GM10847 (cell line): ENCODE results near the gene NAA38.
A peak's percentile ranks its signal among the peaks of the same experiment; 100 is the strongest.

Source experiments
- POLR2A ChIP-seq: IDR thresholded peaks from 2 replicates; pipeline ENCODE4 v1.6.1; 2011; ENCODE audit not compliant: insufficient read length; ENCODE audit errors: extremely low read depth

Gene NAA38

DNA sequence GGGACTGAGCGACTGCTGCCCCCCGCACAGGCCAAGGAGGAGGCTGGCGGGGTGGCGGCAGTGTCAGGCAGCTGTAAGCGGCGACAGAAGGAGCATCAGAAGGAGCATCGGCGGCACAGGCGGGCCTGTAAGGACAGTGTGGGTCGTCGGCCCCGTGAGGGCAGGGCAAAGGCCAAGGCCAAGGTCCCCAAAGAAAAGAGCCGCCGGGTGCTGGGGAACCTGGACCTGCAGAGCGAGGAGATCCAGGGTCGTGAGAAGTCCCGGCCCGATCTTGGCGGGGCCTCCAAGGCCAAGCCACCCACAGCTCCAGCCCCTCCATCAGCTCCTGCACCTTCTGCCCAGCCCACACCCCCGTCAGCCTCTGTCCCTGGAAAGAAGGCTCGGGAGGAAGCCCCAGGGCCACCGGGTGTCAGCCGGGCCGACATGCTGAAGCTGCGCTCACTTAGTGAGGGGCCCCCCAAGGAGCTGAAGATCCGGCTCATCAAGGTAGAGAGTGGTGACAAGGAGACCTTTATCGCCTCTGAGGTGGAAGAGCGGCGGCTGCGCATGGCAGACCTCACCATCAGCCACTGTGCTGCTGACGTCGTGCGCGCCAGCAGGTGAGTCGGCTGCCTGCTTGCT, 8.1 kb downstream of the NAA38 start:
- TF ChIP-seq POLR2A = no peak

- no peak for TF ChIP-seq POLR2A
These were observed 8.6 kb downstream of the NAA38 start for GRCh38 chr17:7848739-7849129.

GRCh38 chr17:7848131-7848579, 9.2 kb downstream of the NAA38 start:
- no peak for TF ChIP-seq POLR2A

GRCh38 chr17:7846765-7847661, 10.3 kb downstream of the NAA38 start:
- TF ChIP-seq POLR2A = no peak

- TF ChIP-seq POLR2A = no peak
These were observed 11.2 kb downstream of the NAA38 start for GRCh38 chr17:7846063-7846735.

DNA sequence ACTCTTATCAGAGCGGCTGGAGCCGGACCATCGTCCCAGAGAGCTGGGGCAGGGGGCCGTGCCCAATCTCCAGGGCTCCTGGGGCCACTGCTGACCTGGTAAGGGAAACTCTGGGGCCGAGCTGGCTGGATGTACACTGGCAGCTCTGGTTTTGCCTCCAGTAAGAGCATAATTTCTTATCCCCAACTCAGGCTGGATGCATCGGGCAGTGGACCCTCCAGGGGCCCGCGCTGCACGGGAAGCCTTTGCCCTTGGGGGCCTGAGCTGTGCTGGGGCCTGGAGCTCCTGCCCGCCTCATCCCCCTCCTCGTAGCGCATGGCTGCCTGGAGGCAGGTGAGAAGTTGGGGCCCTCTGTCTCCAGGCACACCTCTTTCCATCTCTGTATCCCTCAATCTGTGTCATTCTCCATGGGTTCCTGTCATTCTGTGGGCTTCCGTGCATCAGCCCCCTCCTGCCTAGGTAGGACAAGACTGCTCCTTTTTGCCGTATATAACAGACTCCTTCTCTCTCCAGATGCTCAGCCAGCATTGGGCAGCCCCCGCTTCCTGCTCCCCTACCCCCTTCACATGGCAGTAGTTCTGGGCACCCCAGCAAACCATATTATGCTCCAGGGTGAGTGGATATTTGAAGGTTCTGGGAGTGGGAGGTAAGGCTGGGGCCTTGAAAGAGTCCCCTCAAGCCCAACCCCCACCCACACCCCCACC, 11.8 kb downstream of the NAA38 start:
- no peak for TF ChIP-seq POLR2A

GRCh38 chr17:7844292-7845154, 12.8 kb downstream of the NAA38 start:
- TF ChIP-seq POLR2A = no peak

GRCh38 chr17:7843536-7844291, 13.6 kb downstream of the NAA38 start:
- peak; percentile 57 for TF ChIP-seq POLR2A

DNA sequence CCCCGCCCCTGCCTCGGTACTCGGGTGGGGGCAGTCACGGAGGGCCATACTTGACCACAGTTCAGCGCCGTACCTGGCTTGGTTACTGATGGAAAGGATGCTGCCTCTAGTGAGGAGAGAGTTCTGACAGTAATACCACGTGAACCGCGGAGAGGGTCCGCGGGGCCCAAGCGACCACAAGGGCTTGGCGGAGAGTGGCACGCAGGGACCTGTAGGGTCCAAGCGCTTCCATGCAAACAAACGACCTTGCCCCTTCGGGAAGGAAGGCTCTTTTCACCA, 14.2 kb downstream of the NAA38 start:
- TF ChIP-seq POLR2A = no peak

- no peak for TF ChIP-seq POLR2A
These were observed 14.7 kb downstream of the NAA38 start for GRCh38 chr17:7842380-7843256.

DNA sequence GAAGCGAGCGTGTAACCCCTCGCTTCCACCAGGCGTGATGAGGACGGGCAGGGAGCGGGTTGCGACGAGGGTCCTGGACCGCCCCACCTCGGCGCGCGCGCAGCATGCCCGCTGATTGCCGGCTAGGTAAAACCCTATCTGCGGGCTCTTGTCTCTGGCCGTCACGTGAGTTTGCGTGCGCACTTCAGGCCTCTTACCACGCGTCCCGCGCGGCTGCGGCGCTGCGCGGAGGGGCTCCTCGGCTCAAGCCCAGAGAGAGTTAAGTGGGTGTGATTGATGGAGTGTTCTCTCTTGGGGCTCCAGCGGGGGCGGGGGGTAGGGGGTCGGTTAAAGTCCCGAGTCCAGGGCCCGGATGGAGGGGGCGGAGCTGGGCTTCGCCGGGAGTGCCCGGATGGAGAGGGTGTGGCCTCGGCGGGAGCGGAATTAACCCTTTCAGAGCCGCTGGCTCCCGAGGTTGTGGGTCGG, 15.4 kb downstream of the NAA38 start:
- TF ChIP-seq POLR2A = peak; percentile 5

DNA sequence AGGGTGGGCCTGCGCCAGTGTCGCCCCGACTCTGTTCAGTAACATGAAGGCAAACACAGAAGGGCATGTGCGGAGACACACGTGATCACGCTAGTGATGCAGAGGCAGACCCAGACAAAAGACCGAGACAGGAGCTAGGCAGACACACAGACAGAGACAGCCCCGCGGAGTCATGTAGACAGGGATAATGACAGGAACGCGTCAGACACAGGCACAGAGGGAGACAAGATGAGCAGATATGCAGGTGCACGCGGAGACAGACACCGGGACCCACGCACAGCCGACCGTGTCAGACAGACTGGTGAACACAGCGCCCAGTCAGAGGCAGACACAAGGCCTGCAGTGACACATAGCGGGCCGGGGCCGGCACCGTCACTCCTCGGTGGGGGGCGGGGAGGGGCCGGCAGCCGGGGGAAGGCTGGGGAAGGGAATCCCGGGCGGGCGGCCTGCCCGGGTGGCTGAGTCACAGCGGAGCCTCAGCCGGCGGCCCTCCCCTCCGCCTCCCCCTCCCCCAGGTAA, 15.9 kb downstream of the NAA38 start:
- TF ChIP-seq POLR2A = no peak

- no peak for TF ChIP-seq POLR2A
These were observed 16.5 kb downstream of the NAA38 start for GRCh38 chr17:7840875-7841274.
